Measurements from ENCODE around the gene THSD7A.
"Not testable (repeated sequence)": the region's sequence is repeated elsewhere in the genome, so short reads cannot be mapped to it uniquely, and the experiment has no call there.

The THSD7A gene

DNA sequence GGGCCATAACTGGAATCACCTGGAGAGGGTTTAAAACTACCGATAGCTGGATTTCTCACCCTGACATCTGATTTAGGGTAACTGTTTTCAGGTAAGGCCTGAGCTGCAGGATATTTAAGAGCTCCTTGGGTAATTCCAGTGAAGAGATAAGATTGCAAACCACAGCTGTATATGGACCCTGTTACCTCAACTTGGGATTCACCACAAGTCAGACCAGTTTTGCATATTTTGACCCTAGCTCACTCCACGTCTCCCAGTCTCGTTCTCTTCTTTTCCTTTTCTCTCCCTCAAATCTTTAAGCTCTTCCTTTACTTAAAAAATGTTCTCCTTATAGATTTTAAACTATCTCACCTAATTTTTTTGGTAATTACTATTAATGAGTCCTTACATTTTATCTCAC is 264.4 kb downstream of the THSD7A start:
- DNase-seq: no peak

DNA sequence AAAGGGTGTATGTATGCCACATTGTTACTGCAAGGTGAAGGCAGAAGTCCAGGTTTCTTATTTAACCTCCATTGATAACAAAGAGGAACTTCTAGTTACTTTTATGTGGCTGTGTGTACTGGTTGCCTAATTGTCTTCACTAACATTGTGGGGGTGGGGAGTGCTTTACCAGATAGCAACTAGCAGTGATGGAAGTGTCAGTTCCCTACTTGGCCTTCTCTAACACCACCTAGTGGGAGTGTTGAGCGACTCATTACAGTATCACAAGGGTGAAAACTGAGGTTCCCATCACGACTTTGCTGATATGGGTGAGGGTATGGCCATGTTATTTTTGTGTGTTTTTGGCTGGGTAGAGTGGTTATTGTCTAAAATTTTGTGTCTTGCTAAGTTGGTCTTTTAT is 274.4 kb downstream of the THSD7A start:
- no peak for DNase-seq

DNA sequence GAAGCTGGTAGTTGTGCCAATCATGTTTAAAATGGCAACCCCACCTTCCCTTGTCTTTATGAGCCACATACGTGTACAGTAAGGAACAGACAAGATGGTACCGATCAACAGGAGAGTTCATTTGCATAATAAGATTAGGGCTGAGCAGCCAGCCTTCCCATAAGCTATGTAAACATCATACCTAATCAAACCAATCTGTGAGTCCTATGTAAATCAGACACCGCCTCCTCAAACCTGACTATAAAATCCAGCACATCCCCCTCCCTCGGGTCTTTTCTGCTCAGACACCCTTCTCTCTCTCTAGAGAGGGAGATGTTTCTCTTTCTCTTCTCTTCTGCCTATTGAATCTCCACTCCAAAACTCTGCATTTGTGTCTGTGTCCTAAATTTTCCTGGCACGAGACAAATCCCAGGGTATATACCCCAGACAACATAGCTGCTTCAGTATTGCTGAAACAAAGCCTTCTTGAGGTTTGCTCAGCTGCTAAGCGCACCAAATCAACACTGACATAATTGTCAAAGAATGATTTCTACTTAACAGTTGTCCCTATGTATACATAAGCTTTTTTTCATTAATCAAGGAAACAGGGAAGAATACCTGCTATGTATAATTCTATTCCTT is 279.2 kb downstream of the THSD7A start:
- DNase-seq: no peak

DNA sequence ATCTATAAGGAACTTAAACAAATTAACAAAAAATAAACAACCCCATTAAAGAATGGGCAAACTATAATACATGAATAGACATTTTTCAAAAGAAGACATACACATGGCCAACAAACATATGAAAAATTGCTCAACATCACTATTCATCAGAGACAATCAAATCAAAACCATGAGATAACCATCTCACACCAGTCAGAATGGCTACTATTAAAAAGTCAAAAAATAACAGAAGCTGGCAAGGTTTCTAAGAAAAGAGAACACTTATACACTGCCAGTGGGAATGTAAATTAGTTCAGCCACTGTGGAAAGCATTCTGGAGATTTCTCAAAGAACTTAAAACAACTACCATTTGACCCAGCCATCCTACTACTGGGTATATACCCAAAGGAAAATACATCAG is 280.5 kb downstream of the THSD7A start:
- no peak for DNase-seq

DNA sequence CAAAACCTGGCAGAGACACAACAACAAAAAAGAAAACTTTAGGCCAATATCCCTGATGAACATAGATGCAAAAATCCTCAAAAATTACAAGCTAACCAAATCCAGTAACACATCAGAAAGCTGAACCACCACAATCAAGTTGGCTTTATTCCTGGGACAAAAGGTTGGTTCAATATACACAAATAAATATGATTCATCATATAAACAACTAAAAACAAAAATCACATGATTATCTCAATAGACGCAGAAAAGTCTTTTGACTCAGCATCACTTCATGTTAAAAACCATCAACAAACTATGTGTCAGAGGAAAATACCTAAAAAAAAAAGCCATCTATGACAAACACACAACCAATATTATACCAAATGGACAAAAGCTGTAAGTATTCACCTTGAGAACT is 283.5 kb downstream of the THSD7A start:
- DNase-seq: no peak

DNA sequence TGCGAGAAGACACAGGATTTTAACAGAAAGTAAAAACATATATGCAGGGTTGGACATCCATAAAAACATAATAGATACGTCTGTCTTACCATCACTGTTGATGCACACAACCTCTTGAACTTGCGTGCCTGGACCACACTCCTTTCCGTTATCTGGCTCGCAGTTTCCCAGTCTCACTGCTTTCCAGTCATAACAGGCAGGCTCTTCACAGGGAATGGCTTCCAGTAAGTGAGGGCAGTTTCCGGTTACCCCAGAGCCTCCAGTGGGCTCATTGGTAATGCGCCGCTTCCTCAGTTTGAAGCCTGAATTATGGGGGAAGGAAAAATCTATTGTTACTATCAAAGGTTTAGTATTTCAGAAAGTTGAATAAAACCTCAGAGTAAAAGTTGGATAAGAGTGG is 290.7 kb downstream of the THSD7A start:
- no peak for DNase-seq

DNA sequence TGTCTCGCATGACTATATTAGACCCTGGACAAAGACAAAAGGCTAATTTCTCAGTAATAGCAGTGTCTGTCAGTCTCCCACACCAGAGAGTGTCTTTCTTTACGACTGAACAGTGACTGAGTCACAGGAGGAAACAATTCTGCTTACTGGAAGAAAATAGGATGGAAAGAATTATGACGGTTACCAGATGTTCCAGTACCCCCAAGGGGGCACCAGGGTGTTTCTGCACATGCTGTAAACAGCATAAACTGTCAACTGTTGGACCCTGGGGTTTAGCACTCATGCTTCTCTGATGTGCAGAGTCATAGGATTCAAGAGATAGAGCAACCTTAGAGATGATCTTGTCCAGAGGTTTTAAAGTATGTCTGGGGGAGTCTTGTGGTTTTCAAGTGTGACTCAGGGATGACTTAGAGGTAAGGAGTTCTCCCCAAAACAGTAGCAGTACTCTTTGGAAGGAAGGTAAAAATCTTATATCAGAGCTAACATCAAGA is 291.7 kb downstream of the THSD7A start:
- DNase-seq: no peak

DNA sequence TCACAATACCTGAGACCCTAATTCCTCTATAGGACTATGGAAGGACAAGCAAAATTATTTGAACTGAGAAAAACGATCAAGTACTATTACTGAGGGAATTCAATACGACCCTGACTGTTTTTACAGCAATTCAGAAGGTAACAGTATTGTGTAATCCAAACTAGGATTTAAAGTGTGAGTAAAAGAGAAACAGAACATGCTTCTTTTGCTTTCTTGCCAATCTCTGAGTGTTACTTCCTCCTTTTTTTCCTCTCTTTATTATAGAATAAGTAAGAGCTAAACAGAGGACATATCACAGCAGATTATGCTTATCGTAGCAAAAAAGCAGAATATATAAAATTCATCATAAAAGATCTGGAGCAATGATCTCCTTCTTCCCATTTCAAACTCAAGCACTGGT is 292.1 kb downstream of the THSD7A start:
- no peak for DNase-seq

DNA sequence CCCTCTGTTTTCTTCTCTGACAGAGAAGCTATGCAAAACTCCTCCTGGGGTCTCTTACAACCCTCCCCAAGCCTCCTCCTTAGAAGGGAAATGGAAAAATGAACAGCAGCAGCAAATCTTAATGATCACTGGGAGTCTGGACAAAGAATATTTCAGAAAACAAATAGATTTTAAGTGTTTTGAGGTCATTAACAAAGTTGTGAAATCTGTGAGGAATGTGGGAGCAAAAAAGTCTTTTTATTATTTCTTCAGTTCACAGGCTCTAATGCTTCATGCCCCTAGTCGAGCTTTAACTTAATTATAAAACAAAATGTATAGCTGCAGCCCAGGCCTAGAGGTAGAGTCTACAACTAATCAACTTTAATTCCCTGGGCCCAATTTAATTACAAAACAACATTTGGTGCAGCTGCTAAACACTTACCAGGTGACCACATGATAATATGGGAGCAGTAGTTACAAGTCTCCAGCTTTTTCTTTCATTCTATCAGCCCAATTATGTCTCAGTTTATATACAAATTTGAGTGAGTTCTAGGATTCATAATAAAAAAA is 293.2 kb downstream of the THSD7A start:
- DNase-seq: no peak

DNA sequence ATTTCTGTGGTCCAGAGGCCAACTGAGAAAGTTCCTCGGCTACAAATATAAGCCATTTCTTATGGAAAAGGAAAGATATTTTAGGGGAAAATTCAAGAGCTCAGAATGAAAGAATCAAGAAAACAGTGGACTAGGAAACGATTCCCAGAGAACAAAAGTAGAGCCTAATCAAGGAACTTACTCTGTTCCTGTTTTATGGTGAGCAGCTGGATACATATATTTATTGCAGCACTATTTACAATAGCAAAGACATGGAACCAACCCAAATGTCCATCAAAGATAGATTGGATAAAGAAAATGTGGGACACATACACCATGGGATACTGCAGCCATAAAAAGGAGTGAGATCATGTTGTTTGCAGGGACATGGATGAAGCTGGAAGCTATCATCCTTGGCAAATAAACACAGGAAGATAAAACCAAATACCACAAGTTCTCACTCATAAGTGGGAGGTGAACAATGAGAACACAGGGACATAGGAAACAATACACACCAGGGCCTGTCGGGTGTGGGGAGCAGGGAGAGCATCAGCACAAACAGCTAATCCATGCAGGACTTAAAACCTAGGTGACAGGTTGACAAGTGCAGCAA is 298.7 kb downstream of the THSD7A start:
- DNase-seq: no peak

DNA sequence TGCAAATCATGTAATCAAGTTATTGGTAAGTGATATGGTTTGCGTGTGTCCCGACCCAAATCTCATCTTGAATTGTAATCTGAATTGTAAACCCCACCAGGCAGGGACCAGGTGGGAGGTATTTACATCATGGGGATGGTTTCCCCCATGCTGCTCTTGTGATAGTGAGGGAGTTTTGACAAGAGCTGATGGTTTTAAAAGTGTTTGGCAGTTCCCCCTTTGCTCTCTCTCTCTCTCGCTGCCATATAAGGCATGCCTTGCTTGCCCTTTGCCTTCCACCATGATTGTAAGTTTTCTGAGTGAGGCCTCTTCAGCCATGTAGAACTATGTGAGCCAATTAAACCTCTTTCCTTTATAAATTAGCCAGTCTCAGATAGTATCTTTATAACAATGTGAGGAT is 302.6 kb downstream of the THSD7A start:
- DNase-seq: no peak

DNA sequence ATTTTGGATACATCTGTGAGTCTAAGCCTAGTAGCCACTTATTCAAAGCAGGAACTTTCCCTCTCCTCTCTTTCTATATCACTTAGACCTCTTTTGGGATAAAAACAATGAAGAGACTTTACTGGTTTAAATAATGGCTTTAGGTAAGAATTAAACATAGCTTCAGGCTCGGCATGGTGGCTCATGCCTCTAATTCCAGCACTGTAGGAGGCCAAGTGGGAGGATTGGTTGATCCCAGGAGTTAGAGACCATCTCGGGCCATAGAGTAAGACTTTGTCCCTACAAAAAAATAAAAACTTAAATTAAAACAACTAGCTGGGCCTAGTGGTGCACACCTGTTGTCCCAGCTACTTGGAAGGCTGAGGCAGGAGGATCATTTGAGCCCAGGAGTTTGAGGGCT is 304.3 kb downstream of the THSD7A start:
- DNase-seq: no peak

DNA sequence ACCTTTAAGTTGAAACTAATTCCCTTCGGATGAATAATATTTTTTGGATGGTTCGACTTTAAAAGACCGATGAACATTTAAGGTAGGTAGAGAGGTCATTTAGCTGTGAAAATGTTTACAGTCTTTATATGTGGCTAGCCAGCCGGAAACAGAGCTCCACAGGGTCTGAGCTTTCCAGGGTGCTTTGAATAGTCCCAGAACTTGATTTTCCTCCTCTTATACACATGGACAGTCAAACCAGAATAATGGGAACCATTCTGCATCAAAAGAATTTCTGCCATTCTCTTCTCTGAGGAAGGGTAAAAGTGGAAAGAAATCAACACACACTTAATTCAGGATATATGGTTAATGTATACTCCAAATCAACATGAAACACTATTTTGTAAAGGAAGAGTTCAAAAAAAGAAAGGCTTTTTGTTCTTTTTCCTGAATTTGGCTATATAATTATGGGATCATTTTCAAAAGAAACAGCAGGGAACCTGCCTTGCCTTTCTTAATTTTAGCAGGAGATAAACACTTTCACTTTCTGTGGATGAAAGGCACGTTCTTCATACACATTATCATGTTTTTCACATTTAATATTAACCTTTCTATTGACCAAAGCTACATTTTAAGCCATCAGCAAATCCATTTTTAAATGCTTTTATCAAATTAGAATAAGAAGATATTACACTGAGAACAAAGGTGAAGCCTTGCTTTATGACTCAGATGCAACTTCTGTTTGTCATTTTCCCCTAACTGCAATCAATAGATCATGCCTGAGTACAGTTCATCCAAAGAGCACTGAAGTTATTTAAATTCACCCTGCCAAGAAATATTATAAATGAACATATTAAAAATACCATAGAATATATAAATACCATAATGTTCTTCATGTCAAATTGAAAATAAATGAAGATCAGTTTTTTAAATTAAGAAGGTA is 307.3 kb downstream of the THSD7A start:
- DNase-seq: no peak

DNA sequence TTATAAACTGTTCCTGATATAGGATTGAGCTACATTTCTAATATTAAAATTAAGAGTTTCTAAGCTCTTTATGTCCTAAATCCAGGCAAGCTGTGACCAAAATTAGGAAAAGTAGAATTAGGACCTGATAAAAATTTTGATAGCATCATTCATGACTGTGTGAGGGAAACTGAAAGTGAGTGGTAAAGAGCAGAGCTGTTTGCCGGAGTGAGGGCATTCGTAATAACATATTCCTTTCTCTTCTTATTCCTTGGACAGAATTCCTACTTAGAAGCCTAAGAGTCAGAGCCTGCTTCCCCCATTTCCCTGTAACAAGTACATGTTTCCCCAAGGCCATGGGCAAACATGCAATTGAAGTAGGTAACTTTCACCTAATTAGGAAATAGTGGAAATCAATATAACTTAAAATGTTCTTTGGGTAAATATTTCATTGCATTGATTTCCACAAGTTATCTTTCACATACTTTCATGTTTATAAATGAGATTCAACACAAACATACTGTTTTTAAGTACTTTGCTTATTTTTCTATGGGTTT is 310.0 kb downstream of the THSD7A start:
- not testable (repeated sequence) for DNase-seq

DNA sequence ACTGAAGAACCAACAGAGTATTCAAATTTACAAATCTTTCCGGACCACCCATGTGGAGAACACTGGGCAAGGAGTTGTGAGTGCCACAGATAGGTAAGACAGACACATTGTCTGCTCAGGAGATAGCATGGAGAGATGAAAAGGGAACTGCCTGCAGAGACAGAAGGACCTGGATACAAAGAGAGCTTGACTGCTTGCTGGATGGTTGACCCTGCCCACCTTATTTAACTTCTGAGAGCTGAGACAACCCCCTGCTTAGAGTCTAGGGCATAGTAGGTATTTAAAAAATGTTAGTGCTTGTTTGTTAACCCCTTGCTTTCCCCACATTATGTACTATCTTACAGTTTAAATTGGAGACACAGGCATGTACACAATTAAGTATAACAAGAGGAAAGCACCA is 314.1 kb downstream of the THSD7A start:
- DNase-seq: no peak

DNA sequence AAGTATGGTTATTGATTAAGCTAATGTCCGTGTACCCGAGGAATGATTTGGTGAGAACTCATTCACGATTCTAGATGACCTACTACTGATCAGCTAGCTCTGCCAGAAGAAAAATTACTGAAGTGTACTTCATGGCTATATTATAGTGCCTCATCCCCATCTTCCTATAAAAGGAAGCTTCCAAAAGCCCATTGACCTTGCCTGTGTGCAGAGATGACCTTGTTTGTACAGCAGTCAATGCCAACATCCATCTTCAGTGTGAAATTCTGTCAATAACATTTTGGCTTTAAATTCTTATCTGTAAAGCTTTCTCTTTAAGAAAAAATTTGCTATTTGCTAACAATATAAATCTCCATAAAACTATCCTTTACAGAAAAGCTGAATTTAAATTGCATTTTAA is 315.7 kb downstream of the THSD7A start:
- DNase-seq: no peak

DNA sequence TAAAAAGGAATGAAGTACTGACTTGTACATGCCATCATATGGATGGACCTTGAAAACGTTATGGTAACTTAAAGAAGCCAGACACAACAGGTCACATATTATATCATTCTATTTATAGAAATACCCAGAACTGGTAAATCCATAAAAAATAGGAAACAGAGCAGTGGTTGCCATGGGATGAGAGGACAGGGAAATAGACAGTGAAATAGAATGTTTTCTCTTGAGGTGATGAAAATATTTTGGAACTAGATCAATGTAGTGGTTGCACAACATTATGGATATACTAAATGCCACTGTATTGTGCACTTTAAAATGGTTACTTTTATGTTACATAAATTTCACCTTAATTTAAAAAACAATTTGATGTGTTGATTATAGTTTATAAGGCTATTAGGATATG is 318.5 kb downstream of the THSD7A start:
- DNase-seq: no peak

DNA sequence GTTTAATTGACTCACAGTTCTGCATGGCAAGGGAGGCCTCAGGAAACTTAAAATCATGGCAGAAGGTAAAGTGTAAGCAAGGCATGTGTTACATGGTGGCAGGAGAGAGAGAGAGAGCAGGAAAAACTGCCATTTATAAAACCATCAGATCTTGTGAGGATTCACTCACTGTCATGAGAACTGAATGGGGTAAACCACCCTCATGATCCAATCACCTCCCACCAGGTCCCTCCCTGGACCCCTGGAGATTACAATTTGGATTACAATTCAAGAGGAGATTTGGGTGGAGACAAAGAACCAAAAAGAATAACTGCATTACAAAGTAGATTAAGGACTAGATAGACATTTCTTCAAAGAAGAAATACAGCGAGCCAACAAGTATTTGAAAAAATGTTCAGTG is 324.1 kb downstream of the THSD7A start:
- DNase-seq: no peak

DNA sequence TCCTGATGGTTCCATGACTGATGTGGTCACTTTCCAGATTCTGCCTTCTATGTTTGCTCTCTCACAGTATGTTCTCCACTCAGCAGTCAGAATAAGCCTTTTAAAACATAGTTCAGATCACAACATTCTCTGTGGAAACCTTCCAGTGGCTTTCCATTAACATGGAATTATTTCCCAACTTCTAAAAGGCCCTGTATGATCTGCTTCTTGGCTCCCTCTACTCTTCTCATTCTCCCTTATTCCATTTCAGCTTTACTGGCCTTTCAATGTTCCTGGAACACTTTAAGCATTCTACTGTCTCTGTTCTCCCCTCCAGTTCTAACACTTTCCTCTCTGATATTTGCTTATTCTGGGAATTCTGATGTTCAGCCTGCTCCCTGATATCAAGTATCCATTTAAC is 325.6 kb downstream of the THSD7A start:
- DNase-seq: no peak

DNA sequence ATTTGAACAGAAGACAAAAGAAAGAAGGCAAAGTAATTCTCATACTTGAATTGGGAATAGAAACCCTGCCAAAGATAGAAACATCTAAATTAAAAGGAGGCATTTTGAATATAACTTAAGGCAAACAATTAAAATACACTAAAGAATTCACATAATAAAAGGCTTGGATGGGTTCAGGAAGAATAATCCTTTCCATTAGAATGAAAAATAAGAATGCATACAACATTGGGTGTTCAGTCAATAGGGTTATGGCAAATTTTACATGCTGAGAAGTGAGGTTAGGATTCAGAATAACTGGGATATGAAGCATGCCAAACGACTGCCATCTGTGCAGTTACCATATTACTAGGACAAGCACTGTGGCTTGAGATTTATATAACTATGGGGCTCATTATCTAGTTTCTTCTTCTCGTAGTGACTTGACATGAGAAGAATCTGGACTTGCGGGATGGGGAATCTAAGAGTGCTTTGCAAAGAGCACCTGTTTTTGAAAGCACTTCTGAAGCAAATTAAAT is 326.5 kb downstream of the THSD7A start:
- DNase-seq: no peak

DNA sequence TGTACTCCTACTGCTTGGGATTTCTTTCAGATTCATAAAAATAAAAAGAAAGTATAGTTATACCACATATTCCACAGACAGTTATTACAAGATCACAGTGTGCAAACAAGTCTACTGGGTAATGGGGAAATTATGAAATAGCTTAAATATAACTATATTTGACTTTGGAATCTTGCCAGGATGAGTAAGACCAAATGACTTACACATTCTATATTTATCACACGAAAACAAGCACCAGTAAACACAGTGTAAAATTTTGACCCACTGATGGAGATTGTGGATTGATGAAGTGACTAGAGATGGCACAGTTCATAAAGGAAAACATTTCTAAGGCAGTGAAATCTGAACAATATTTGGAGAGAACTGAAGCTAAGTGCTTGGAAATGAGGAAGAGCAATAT is 339.7 kb downstream of the THSD7A start:
- DNase-seq: no peak

DNA sequence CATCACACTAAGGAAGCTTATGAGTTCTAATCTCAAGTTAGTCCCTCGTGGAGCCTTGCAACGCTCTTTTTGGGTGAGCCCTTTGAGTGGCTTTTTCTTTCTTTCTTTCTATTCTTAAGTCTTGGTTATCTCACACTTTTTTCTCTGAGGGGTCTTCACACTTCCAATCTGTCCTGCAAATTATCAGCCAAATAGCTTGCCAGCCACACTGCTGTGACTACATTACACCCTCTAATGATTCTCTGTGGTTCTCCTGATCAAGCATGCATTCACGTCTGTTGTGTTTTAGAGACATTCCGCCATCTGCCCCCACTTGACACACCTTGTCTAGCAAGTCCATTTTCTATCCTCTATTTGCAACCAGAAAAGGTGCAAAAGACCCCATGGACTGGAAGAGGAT is 340.2 kb downstream of the THSD7A start:
- no peak for DNase-seq

DNA sequence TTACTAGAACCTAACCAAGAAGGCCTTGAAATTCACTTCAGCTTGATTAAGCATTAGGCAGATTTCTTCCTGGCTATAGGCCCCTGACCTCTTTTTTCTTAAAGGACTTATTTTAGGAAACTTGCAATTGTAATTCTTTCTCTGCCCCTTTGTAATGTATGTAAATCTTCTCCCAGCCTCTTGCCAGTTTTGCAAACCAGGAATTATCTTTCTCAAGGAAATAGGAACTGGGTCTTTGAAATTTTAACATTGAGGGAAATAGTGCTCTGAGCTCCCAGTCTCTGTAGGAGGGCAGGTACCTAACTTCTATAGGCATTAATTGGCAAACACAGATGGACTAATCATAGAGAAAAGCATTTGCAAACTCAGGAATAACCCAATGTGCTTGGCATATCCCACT is 342.7 kb downstream of the THSD7A start:
- DNase-seq: no peak
